Mesenchymal stem cell (in vitro differentiated cells and primary cell): ENCODE measurements around the gene COQ4. TPM values are rescaled to one million over a fixed set of nuclear protein-coding genes. Genes with fewer than 3 reads are reported as not detected.

Source experiments
- DNase-seq: peaks from one replicate; pipeline ENCODE4 v3.0.0-alpha.2; 2013
- H2AFZ ChIP-seq: one replicate; pipeline ENCODE4 v1.6.1; 2013; ENCODE audit warnings: low read depth, mild to moderate bottlenecking, control low read depth, inconsistent platforms, low read length, moderate library complexity
- H2AK5ac ChIP-seq: 2 replicates; pipeline ENCODE4 v1.6.1; 2013; ENCODE audit warnings: low read length, moderate library complexity, mild to moderate bottlenecking, inconsistent platforms; ENCODE audit not compliant: severe bottlenecking
- H2BK120ac ChIP-seq: one replicate; pipeline ENCODE4 v1.6.1; 2013; ENCODE audit warnings: low read depth, mild to moderate bottlenecking, inconsistent platforms, low read length, moderate library complexity
- H2BK12ac ChIP-seq, 2 experiments: one replicate each; pipeline ENCODE4 v1.6.1; 2013; ENCODE audit warnings: inconsistent platforms in 2 of 2, low read length in 2 of 2, mild to moderate bottlenecking in 2 of 2, moderate library complexity in 2 of 2, control low read depth in 1 of 2
- H2BK15ac ChIP-seq: one replicate; pipeline ENCODE4 v1.6.1; 2013; ENCODE audit warnings: mild to moderate bottlenecking, low read depth, inconsistent platforms; ENCODE audit not compliant: poor library complexity, severe bottlenecking
- H2BK5ac ChIP-seq: 2 replicates; pipeline ENCODE4 v1.6.1; 2013; ENCODE audit warnings: low read depth, mild to moderate bottlenecking, low read length, control low read depth, inconsistent platforms; ENCODE audit not compliant: poor library complexity, severe bottlenecking
- H3K14ac ChIP-seq, 2 experiments: one replicate each; pipeline ENCODE4 v1.6.1; 2013; ENCODE audit warnings: inconsistent platforms in 2 of 2, low read length in 2 of 2, control low read depth in 1 of 2, mild to moderate bottlenecking in 1 of 2, moderate library complexity in 1 of 2
- H3K18ac ChIP-seq, 2 experiments: one replicate each; pipeline ENCODE4 v1.6.1; 2013; ENCODE audit warnings: inconsistent platforms in 2 of 2, low read length in 2 of 2, control low read depth in 1 of 2, low read depth in 1 of 2, mild to moderate bottlenecking in 1 of 2
- H3K23ac ChIP-seq, 2 experiments: one replicate each; pipeline ENCODE4 v1.6.1; 2013; ENCODE audit warnings: inconsistent platforms in 2 of 2, low read length in 2 of 2, mild to moderate bottlenecking in 2 of 2, moderate library complexity in 2 of 2, control low read depth in 1 of 2
- H3K27ac ChIP-seq: 2 replicates; pipeline ENCODE4 v1.5.1; 2013; ENCODE audit warnings: mild to moderate bottlenecking, moderate library complexity, low read length, control low read depth, inconsistent platforms; ENCODE audit not compliant: poor library complexity, severe bottlenecking
- H3K27me3 ChIP-seq, 2 experiments: 2 replicates each; pipeline versions ENCODE4 v1.6.1 to v1.7.0; 2013; ENCODE audit warnings: low read length in 2 of 2, mild to moderate bottlenecking in 2 of 2, moderate library complexity in 2 of 2, control low read depth in 1 of 2, inconsistent platforms in 1 of 2; ENCODE audit not compliant: control insufficient read depth in 1 of 2, insufficient read depth in 1 of 2
- H3K36me3 ChIP-seq, 2 experiments: 2 replicates each; pipeline versions ENCODE4 v1.6.1 to v1.7.0; 2013; ENCODE audit warnings: low read length in 2 of 2, control low read depth in 1 of 2, inconsistent platforms in 1 of 2, low read depth in 1 of 2, mild to moderate bottlenecking in 1 of 2; ENCODE audit not compliant: insufficient read depth in 2 of 2, control insufficient read depth in 1 of 2
- H3K4ac ChIP-seq, 2 experiments: one replicate each; pipeline ENCODE4 v1.6.1; 2013; ENCODE audit warnings: inconsistent platforms in 2 of 2, low read length in 2 of 2, mild to moderate bottlenecking in 2 of 2, moderate library complexity in 2 of 2, control low read depth in 1 of 2, low read depth in 1 of 2
- H3K4me1 ChIP-seq: 2 replicates; pipeline ENCODE4 v1.6.1; 2013; ENCODE audit warnings: low read depth, low read length, control low read depth; ENCODE audit not compliant: control insufficient read depth, insufficient read depth
- H3K4me2 ChIP-seq: 2 replicates; pipeline ENCODE4 v1.6.1; 2013; ENCODE audit warnings: low read length, mild to moderate bottlenecking, inconsistent platforms; ENCODE audit not compliant: poor library complexity, severe bottlenecking
- H3K4me3 ChIP-seq, 2 experiments: 2 replicates each; pipeline versions ENCODE4 v1.5.1 to v1.7.0; 2013; ENCODE audit warnings: low read length in 2 of 2, mild to moderate bottlenecking in 2 of 2, control low read depth in 1 of 2, low read depth in 1 of 2; ENCODE audit not compliant: insufficient read depth in 1 of 2
- H3K79me1 ChIP-seq: replicated peaks from 2 replicates; pipeline ENCODE4 v1.6.1; 2013; ENCODE audit warnings: mild to moderate bottlenecking, control low read depth, low read length, inconsistent platforms; ENCODE audit not compliant: poor library complexity, severe bottlenecking
- H3K9ac ChIP-seq: 2 replicates; pipeline ENCODE4 v1.7.0; 2013; ENCODE audit warnings: mild to moderate bottlenecking, low read length, moderate library complexity
- H3K9me3 ChIP-seq: 2 replicates; pipeline ENCODE4 v1.7.0; 2013; ENCODE audit warnings: mild to moderate bottlenecking, low read length; ENCODE audit not compliant: control insufficient read depth
- H4K8ac ChIP-seq: one replicate; pipeline ENCODE4 v1.6.1; 2013; ENCODE audit warnings: inconsistent platforms, mild to moderate bottlenecking, low read length, moderate library complexity
- H4K91ac ChIP-seq: one replicate; pipeline ENCODE4 v1.6.1; 2013; ENCODE audit warnings: mild to moderate bottlenecking, low read length, inconsistent platforms
- WGBS: methylation state at CpG from one replicate; pipeline ENCODE4 v1.1.7; 2013; ENCODE audit warnings: mixed read lengths; 5-methylcytosine and 5-hydroxymethylcytosine counted together
- polyA plus RNA-seq, 2 experiments: library from polyadenylated mRNA; stranded (reverse); fragments of 200-250 nt; gene quantifications; one replicate each; pipeline ENCODE4 v1.2.3, GENCODE V29; 2013

Gene COQ4
- 41.5 TPM for polyA plus RNA-seq (2013, experiment 1 of 2)
- polyA plus RNA-seq (2013, experiment 2 of 2): 41.8 TPM

- Histone ChIP-seq H4K91ac (peak within 1 kb of the TSS; percentile 97), H3K27me3 (no peaks in the 10 kb centered on the region), H3K4ac (peak within 1 kb of the TSS; percentile 78 to 83), H4K8ac (peak within 1 kb of the TSS; percentile 93), H2BK5ac (peak within 1 kb of the TSS; percentile 95), H3K4me3 (peak within 1 kb of the TSS; percentile 91 to 92), H3K9ac (peak within 1 kb of the TSS; percentile 93), H3K9me3 (no peaks in the 10 kb centered on the region), H2AFZ (peak within 1 kb of the TSS; percentile 98), H3K36me3 (peaks cover 30 to 41% of the 10 kb centered on the region in 2 experiments), H2BK12ac (peak within 1 kb of the TSS in 1 of 2 experiments; percentile 73), H3K23ac (peak within 1 kb of the TSS; percentile 29 to 63), H3K79me1 (peaks cover 32% of the 10 kb centered on the region), H2BK15ac (peak within 1 kb of the TSS; percentile 78), H3K4me2 (peak within 1 kb of the TSS; percentile 91), H3K14ac (peak within 1 kb of the TSS in 1 of 2 experiments; percentile 86), H2AK5ac (peak within 1 kb of the TSS; percentile 0), H2BK120ac (peak within 1 kb of the TSS; percentile 75), H3K18ac (peak within 1 kb of the TSS; percentile 89 to 100), H3K4me1 (peaks cover 12% of the 10 kb centered on the region), H3K27ac (peak within 1 kb of the TSS; percentile 95)
- WGBS: under 1% methylated on average over 79 of the region's 83 CpGs
- DNase-seq: peak; percentile 97
These were observed at the start of gene COQ4, which contains the start of gene TRUB2 for GRCh38 chr9:128322404-128323211. TSS of gene COQ4 (plus strand) at chr9:128322839. CDS start at chr9:128322859, 20 bp downstream. TSS of gene TRUB2 (minus strand) at chr9:128322447. CDS start at chr9:128322408, 39 bp downstream.

DNA sequence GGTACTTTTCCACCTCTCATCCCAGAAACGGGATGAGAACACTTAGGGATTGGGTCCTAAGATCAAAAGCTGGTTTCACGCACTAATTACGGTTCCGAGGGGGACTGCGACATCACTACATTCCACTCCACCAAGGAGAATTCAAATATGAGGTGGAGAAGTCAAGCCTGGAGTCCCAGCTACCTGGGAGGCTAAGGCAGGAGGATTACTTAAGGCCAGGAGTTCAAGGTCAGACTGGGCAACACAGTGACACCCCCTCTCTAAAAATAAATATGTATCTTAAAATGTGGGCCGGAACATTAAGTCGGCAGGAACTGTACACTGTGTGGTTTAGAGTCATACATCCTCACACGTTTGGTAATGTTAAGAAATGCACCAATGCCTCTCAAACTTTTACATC, 48.4 kb upstream of the COQ4 start:
- no peak overlapping the region for H3K4ac ChIP-seq
- H3K9ac ChIP-seq: peak overlapping the region; percentile 99
- no peak overlapping the region for H2BK12ac ChIP-seq
- no peak overlapping the region for H3K27ac ChIP-seq
- peaks cover 17% of the 10 kb centered on the region for H3K4me1 ChIP-seq
- no peak overlapping the region for H2BK120ac ChIP-seq
- H2AK5ac ChIP-seq: no peak overlapping the region
- no peak overlapping the region for H2BK15ac ChIP-seq
- H3K9me3 ChIP-seq: no peaks in the 10 kb centered on the region
- no peak for DNase-seq
- no peak overlapping the region for H2BK5ac ChIP-seq
- H4K8ac ChIP-seq: no peak overlapping the region
- no peak overlapping the region for H3K4me2 ChIP-seq
- no peak overlapping the region for H3K14ac ChIP-seq
- H3K79me1 ChIP-seq: peaks cover 39% of the 10 kb centered on the region
- H3K4me3 ChIP-seq: peak overlapping the region in 1 of 2 experiments; percentile 98
- H3K18ac ChIP-seq: no peak overlapping the region
- 87% methylated on average over 4 of the region's 8 CpGs for whole genome bisulfite sequencing
- no peak overlapping the region for H2AFZ ChIP-seq
- no peak overlapping the region for H4K91ac ChIP-seq
- H3K27me3 ChIP-seq: no peaks in the 10 kb centered on the region
- peaks cover 30 to 52% of the 10 kb centered on the region in 2 experiments for H3K36me3 ChIP-seq
- no peak overlapping the region for H3K23ac ChIP-seq

DNA sequence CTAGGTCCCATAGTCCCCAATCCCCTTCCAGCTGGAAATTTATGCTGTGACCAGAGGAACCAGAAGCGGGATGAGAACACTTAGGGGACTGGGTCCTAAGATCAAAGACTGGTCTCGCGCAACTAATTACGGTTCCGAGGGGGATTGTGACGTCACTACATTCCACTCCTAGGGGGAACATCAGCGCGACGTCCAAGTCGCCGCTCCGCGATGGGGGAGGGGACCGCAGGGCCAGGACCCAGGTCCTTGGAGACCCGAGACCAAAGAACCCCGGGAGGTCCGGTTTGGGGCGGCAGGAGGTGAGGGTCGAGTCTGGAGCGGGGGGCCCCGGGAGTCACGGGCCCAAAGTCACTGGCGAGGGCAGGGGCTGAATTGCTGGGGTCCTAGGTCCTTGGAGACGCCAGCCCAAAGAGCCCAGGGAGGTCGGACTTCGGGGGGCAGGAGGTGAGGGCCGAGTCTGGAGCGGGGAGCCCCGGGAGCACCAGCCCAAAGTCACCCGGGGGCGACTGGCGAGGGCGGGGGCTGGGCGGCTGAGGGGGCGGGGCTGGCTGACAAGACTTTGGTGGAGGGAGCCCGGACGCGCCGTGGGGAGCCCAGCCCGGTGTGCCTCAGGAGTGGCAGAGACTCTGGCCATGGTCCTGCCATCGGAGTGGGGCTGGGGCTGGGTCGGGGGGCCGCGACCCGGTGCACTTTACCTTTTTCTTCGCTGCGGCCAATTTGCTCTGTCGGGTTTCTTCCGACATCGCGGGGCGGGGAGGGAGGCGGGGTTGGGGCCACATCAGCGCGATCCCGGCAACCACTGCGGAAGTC, 47.2 kb upstream of the COQ4 start, which contains the start of gene GOLGA2:
Gene GOLGA2, minus strand, starts transcription at position 810 of the 810 bp plus-strand sequence. Its CDS starts 31 bp downstream, at position 779.
- H3K9me3 ChIP-seq: no peaks in the 10 kb centered on the region
- under 1% methylated on average over 57 of the region's 57 CpGs for WGBS
- H3K23ac ChIP-seq: peak within 1 kb of the TSS in 1 of 2 experiments; percentile 84
- H3K14ac ChIP-seq: peak within 1 kb of the TSS in 1 of 2 experiments; percentile 94
- H2BK5ac ChIP-seq: peak within 1 kb of the TSS; percentile 75
- peak within 1 kb of the TSS; percentile 79 to 97 for H3K4ac ChIP-seq
- H4K91ac ChIP-seq: peak within 1 kb of the TSS; percentile 88
- peak; percentile 85 for DNase-seq
- H4K8ac ChIP-seq: peak within 1 kb of the TSS; percentile 92
- H3K9ac ChIP-seq: peak within 1 kb of the TSS; percentile 99
- peaks cover 17% of the 10 kb centered on the region for H3K4me1 ChIP-seq
- peak within 1 kb of the TSS; percentile 72 for H3K4me2 ChIP-seq
- H3K36me3 ChIP-seq: peaks cover 23 to 44% of the 10 kb centered on the region in 2 experiments
- H2BK120ac ChIP-seq: peak within 1 kb of the TSS; percentile 94
- peak within 1 kb of the TSS in 1 of 2 experiments; percentile 70 for H2BK12ac ChIP-seq
- H3K79me1 ChIP-seq: peaks cover 33% of the 10 kb centered on the region
- H3K4me3 ChIP-seq: peak within 1 kb of the TSS; percentile 74 to 98
- peak within 1 kb of the TSS; percentile 21 for H2AK5ac ChIP-seq
- peak within 1 kb of the TSS; percentile 87 for H2BK15ac ChIP-seq
- peak within 1 kb of the TSS; percentile 67 for H3K27ac ChIP-seq
- peak within 1 kb of the TSS; percentile 92 to 99 for H3K18ac ChIP-seq
- peak within 1 kb of the TSS; percentile 81 for H2AFZ ChIP-seq
- H3K27me3 ChIP-seq: no peaks in the 10 kb centered on the region
